GM12801 (cell line): Measurements from ENCODE around the gene ZFR2.

ENCODE experiments used
- CTCF ChIP-seq: IDR thresholded peaks from one replicate; pipeline ENCODE4 v1.5.1; 2011; ENCODE audit warnings: control low read depth; ENCODE audit not compliant: insufficient read length; ENCODE audit errors: extremely low read depth

The ZFR2 gene

GRCh38 chr19:3852177-3852511, 16.7 kb downstream of the ZFR2 start:
- no peak for TF ChIP-seq CTCF

- TF ChIP-seq CTCF, result no peak
These were observed 17.3 kb downstream of the ZFR2 start for GRCh38 chr19:3851254-3852176.

- no peak for TF ChIP-seq CTCF
These were observed 18.4 kb downstream of the ZFR2 start for GRCh38 chr19:3850320-3850972.

- no peak for TF ChIP-seq CTCF
These were observed 19.1 kb downstream of the ZFR2 start for GRCh38 chr19:3849787-3850186.

- no peak for TF ChIP-seq CTCF
These were observed 19.7 kb downstream of the ZFR2 start for GRCh38 chr19:3849092-3849491.

- TF ChIP-seq CTCF, result no peak
These were observed 24.2 kb downstream of the ZFR2 start for GRCh38 chr19:3844596-3844995.

GRCh38 chr19:3842948-3843347, 25.9 kb downstream of the ZFR2 start:
- TF ChIP-seq CTCF, result no peak
